HG03469 (cell line): ENCODE data around the gene DGUOK.

Experiments
- ATAC-seq: cut with Tn5 transposase; IDR thresholded peaks from one replicate; pipeline ENCODE4 v1.9.1; 2021; ENCODE audit warnings: mild to moderate bottlenecking, moderate library complexity, moderate number of reproducible peaks; ENCODE audit not compliant: unreplicated experiment

DGUOK gene

DNA sequence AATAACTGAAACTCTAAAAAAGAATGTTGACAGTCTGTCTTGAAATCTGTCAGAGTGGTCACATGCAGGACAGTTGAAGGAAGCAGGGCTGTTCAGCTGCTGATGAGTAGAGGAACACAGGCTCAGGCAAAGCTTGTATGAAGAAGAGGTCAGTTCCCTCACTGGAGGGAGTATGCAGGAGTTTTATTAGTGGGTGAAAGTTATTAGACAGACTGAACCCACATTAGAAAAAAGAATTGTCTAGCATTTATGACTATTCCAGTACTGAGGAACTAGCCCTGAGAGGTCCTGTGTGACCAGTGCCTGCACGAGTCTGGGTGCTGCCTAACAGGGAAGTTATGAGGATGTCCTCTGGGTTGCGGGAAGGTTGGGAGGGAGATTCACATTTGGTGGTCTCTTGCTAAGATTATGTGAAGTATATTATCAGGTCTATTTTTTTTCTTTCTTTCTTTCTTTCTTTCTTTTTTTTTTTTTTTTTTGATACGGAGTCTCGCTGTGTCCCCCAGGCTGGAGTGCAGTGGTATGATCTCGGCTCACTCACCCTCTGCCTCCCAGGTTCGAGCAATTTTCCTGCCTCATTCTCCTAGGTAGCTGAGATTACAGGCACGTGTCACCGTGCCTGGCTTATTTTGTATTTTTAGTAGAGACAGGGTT lies 67.6 kb downstream of the DGUOK start:
- no peak for ATAC-seq

DNA sequence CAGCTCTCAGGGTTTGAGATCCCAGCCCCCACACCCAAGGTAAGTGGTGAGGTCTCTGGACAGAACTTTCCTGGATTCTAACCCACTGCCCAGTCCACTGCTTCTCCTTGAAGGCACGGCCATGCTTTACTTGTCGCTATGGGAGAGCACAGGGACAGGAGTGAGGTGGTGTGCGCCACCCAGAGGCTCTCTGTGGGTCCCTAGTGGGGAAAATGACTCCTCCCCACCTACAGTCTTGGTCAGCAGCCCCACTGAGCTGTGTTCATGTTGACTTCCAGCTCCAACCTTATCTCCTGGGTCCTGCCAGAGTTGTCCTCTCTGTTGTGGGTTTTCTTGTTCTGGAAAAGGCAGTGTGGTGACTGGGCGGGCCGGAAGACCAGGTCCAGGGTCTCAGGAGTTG lies 69.1 kb downstream of the DGUOK start:
- ATAC-seq, result no peak

DNA sequence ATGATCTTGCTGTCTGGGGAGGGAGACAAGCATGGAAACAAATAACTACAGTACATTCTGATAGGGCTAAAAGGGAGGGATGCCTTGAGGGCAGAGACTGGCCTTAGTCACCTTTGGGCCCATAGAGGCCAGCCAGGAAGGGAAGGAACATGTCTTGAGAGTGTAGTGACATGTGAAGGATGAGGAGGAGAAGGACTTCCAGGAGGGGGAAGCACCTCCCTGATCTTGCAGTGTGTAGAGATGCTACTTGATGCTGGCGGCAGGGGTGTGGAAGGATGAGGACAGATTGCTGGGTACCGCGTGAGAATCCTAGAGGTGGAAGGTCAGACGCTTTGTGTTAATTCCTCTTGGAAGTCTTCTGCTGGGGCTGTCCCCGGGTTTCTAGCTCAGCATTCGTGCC lies 71.1 kb downstream of the DGUOK start:
- no peak for ATAC-seq

DNA sequence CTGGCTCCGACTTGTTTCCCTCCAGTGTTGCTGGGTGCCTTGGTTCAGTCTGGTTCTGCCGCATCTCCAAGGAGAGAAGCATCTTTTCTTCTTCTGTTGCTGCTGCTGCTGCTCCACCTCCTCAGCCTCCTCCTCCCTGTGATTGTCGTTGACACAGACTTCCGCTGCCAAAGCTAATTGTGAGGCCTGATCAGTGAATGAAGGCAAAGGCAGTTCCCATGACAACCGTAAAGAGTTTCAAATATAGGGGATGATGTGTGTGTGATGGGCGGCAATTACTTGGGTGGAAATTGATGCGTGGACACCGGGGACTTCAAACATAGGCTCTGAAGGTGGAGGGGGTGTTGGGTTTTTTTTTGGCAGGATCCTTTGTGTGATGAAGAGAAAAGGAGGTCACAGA lies 71.8 kb downstream of the DGUOK start:
- no peak for ATAC-seq

DNA sequence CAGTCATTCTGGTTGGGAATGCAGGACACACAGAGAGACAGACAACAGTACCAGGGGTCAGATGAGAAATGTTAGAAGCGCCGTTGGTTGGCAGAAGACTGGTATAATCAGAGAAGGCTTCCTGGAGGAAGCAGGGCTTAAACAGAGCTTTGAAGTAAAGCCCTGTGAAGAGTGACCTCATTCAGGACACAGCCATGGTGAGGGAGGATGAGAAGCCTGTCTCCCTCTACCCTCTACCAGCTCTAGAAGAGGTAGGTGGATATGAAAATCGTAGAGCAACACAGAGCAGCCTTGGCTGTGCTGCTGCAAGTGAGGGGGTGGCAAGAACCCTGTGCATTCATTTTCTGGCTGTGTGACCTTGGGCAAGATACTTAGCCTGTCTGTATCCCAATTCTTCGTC lies 72.3 kb downstream of the DGUOK start:
- no peak for ATAC-seq

DNA sequence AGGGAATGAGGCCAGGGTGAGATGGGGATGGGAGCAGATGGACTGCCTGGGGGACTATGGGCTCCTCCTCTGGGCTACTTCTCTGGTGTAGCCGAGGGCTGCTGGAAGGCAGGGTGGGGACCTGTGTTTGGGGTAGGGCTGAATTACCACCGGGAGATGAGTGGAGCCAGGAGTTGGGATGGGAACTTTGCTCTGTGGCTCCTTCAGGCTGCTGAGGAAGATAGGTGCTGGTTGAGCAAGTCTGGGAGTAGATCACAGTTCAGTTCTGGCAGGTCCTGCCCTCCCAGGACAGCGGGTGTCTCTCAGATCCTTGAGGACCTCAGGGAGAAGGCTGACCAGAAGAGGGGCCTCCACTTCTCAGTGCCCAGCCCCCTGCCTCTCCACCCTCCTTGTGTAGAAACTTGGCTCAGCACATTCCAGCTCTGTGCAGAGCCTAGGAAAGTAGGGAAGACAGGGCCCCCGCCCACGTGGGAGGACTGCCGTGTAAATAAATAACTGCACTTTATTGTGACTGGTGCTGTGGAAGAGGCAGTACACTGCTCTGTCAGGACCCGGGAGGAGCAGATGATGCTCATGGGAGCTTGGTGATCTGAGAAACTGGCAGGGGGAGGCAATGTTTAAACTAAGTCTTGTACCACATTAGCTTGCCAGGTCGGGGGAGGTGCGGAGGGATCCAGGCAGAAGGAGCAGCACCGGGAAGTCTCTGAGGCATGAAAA lies 73.4 kb downstream of the DGUOK start:
- no peak for ATAC-seq

DNA sequence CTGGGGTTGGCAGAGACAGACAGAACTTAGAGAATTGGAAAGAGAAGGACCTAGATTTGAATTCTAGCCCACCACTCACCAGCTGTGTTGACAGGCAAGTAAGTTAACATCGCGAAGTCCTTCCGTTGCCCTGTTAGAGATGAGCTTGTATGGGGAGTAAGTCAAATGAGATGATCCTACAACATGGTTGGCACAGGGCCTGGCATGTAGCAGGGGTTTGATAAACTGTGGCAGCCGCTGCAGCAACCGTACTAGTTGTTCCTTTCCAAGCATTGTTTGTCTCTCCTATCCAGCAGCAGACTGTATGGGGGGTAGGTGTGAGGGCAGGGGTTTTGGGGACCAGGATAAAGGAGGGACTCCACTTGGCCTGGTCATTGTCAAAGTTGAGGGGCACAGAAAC lies 74.0 kb downstream of the DGUOK start:
- no peak for ATAC-seq

DNA sequence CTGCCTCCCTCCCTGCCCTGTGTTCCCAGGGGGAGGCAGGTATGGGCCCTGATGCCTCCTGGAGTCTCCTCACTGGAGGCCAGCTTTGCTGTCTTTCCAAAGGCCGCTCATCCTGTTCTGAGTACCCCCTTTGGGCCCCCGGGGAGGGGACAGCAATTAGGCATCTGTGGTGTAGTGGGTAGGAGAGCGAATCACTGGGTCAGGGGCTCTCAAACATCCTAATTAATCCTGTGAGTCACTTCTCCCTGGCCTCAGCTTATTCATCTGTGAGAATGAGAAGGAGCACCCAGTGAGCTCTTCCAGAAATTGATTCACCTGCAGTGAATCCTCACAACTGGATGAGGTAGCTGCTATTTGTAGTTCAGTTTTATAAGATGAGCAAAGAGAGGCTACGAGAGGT lies 74.4 kb downstream of the DGUOK start:
- no peak for ATAC-seq

DNA sequence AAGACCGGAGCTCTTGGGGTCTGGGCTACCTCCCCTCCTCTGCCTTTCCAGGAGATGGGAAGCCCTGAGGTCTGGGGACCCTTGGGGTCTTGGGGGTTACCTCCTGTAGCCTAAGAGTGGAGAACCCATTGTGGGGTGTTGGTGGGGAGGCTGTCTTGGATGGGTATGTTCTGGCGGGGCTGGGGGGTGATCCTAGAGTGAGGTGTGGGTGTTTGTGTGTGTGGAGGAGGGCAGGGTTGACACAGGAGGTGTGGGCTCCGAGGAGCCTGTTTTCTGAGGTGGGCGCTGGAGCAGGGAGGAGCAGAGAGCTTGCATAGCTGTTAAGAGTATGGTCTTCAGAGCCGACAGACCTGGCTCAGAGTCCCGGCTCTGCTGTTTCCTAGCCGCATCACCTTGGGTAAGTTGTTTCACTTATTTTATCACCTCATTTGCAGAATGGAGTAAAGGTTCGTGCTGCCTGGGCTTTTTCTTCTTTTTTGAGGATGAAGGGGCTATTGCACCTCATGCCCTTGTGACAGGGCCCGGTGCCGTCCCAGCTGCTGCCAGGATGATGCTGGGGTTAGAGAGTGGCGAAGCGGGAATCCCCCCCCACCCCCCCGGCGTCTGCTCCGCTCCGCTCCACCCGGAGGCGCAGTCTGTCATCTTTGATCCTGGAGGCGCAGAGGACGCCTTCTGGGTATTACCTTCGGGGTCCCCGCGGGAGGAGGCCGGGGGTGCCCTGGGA lies 75.3 kb downstream of the DGUOK start:
- ATAC-seq, result peak; percentile 24

DNA sequence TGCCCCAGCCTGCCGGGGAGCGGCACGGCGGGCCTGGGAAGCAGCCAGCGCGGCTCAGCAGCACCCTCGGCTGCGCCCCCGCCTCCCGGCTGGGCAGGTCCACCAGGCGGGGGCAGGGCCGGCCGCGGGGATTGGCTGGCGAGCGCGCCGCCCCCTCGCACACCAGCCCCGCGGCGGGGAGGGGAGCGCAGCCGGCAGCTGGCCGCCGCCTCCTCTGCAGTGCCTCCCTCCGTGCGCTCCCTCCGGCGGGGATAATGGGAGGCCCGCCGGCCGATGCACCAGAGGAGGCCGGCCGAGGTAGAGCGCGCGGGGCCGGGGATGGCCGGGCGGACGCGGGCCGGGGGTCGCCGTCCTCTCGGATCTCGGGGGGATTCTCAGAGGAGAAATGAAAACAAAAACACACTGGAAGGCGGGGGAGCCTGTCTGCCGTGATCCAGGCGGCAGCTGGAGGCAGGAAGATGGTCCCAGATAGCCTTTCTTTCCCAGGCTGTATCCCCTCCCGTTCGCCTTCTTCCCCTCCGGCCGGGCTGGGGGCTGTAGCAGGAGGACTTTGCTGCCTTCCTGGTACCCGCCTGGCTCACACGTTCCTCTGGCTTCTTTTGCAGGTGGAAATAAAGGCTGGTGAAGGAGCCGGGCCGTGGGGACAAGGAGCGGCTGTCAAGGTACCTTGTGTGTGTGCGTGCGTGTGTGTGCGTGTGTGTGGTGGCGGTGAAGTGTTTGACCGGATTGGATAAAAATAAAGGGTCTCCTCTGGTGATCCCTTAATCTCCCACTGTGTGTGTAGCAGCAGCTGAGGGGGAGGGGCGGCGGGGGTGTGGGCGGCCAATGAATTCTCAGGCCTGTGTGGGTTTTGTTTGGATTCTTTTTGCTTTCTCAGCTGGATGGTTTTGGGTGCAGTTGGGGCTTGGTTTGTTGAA lies 76.1 kb downstream of the DGUOK start:
- ATAC-seq, result peak; percentile 76

DNA sequence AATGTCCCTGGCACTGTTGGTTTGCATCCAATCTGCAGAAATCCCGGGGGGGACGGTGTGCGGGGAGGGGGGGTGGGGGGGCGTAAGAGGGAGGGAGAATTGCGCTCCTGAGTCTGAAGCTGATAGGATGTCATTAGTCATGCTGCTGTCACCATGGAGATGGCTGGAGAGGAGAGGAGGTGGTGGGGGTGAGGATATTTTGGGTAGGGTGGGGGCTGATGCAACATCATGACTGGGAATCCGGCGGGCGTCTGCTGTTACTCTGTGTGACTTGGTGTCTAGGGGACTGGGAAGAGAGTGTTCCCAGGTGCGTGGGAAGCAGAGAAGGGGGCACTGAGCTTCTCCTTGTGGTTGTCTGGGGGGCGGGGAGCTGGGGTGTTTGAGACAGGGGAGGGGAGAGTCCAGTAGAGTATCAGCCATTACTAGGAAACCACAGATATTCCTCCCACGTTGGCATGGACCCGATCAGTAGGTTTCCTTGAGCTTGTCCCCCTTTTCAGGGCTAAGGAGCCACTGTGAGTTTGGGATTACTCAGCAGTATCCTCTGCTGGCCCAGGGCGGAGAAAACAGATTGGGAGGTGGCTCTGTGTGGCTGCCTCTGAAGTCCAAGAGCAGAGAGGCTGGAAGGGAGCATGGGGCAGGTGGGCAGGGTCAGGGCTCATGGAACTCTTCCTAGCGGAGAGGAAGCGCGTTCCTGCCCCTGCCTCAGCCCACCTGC lies 77.0 kb downstream of the DGUOK start:
- ATAC-seq, result no peak

DNA sequence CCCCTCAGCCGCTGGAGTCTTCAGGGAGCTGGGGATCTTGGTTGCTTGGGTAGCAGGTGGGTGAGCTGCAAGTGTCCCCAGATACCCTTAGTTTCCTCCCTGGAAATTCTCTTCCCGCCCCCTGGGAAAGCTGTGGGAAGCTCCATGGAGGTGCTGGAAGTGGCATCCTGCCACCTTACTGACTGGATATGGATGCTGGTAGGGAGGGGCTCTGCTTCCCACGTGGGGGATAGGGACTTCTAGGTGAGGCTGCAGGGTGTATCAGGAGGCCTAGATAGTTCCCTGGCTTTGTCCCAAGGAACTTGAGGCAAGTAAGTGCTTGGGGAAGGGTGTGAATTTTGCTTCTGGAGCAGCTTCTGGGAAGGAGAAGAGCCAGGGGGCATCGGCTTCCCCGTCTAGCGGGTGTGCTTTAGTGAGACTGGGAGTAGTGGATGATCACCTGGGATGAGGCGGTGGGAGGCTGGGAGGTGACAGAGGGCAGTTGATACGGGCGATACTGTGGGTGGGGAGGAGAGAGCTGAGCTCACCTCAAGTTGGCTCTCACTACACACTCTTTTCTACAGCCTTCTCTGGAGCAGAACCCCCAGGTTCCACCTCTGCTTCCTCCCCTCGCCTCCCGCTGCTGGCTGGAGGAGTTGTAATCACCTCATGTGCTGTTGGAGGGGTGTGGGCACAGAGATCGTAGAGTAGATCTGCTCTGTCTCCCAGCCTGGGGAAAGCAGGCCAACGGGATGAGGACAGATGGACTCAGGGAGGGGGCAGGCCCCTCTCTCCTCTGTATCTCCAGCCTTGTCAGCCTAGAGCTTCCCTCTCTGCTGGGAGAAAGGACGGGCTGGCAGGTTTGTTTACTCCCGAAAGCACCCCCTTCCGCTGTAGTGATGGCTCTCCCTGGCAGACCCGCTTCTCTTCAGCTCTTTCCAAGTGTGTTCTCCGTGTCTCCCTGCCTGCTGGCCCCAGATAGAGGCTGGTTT lies 77.8 kb downstream of the DGUOK start:
- no peak for ATAC-seq

DNA sequence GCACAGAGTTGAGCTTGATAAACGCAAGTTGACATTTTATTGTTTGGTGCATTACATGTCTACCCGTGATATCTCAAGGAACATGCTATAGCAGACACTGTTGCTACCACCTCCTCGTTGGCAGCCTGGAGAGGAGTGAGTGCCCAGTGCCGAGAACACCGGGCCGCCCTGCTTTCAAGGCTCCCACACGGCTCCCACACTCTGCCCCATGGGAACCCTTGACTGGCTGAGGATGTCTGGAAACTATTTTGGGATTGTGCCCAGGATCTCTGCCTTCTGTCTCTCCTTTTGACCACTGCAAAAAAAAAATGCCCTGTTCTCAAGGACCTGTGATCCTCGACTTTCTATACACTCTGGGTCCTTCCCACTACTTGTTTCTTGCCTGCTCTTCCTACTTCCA lies 79.1 kb downstream of the DGUOK start:
- ATAC-seq, result no peak

DNA sequence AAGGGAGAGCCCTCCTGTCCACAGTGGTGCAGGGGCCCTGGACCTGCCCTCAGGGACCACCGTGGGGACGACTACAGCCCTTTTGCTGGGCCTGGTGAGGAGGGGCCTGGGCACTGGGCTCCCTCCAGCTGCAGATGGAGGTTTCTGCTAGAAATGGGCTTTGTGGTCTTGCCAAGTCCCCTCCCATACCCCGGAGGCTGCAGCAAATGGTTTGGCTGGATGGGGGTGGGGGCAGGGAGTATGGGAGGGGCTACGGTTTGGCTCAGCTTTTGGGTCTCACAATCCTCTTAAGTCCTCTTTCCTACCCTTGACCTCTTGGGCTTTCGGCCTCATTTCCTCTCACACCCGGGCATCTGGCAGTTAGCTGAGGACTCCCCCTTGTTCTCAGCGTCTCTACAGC lies 79.8 kb downstream of the DGUOK start:
- ATAC-seq, result no peak

DNA sequence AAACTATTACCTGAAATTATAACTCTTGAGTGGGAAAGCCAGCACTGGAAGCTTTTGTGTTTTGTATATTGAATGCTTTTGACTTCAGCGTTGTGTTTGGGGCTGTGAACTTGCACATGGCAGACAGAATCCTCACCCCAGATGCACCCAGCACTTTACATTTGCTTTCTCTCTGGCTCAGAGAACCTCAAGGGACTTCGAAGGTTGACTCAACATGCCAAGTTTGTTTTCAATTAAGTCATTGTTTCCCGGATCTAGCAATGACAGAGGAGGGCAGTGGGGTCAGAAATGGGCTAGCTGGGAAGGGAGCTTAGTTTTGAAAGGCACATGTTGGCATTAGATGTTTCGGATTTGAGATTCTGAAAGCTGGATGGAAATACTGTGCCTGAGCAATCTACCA lies 80.4 kb downstream of the DGUOK start:
- ATAC-seq, result no peak

DNA sequence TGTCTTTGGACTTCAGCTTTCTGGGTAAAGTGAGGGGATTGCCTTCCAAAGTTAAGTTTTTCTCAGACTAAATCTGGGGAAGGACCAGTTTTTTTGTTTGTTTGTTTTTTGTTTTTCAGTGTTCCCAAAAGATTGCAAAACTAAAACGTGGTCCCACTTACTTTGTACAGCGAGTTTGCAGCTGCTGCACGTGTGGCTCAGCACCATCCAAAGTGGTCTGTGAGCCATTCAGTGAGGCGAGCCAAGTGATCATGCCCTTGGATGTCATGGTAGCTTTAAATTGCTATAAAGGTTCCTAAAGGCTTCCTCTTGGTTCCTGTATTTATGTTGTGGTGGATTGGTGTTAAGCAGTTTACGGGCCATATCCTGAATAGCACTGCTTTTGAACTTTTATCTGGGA lies 81.0 kb downstream of the DGUOK start:
- ATAC-seq, result no peak
